ENCODE data around the gene MYH16. TPM values are rescaled to one million over a fixed set of nuclear protein-coding genes. Genes with fewer than 3 reads are reported as not detected.
"Not testable (repeated sequence)": the region's sequence is repeated elsewhere in the genome, so short reads cannot be mapped to it uniquely, and the experiment has no call there.

MYH16 gene
- not detected in 2 replicates for total RNA-seq (ENCODE audit: low replicate concordance)

DNA sequence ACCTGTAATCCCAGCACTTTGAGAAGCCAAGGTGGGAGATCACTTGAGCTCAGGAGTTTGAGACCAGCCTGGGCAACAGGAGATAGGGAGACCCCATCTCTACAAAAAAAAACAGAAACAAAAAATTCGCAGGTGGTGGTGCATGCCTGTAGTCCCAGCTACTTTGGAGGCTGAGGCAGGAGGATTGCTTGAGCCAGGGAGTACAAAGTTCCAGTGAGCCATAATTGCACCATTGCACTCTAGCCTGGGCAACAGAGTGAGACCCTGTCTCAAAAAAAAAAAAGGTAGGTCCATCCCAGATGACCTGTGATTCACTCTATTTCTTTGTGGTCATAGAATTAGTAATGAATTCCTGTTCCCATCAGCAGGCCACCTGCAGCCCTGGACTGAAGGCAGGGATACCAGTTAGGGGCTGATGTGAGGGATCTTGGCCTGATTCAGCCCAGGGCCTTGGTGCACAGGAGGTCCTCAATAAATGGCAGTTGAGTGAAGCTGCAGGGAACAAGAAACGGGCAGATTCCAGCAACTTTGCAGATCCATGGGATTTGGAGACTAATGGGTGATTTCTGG, at the start of gene MYH16:
Gene MYH16, plus strand, starts transcription at position 364 of the 570 bp plus-strand sequence.
- H3K4me1 Mint-ChIP-seq, result no peaks in the 10 kb centered on the region
- Histone ChIP-seq H2AFZ (replicated peaks) (no peak within 1 kb of the TSS), H3K36me3 (no peaks in the 10 kb centered on the region), H3K4me1 (no peaks in the 10 kb centered on the region), H3K27ac (no peak within 1 kb of the TSS), H4K20me1 (ENCODE audit: low read depth) (no peaks in the 10 kb centered on the region), H3K4me2 (no peak within 1 kb of the TSS), H3F3A (ENCODE audit: low read depth) (no peaks in the 10 kb centered on the region), H3K79me2 (ENCODE audit: low read depth) (no peaks in the 10 kb centered on the region), H3K4me3 (no peak within 1 kb of the TSS), H3K9me3 (ENCODE audit: low read depth) (no peaks in the 10 kb centered on the region), H3K9ac (no peak within 1 kb of the TSS), H3K27me3 (no peaks in the 10 kb centered on the region)
- TF ChIP-seq, protein P1, sequence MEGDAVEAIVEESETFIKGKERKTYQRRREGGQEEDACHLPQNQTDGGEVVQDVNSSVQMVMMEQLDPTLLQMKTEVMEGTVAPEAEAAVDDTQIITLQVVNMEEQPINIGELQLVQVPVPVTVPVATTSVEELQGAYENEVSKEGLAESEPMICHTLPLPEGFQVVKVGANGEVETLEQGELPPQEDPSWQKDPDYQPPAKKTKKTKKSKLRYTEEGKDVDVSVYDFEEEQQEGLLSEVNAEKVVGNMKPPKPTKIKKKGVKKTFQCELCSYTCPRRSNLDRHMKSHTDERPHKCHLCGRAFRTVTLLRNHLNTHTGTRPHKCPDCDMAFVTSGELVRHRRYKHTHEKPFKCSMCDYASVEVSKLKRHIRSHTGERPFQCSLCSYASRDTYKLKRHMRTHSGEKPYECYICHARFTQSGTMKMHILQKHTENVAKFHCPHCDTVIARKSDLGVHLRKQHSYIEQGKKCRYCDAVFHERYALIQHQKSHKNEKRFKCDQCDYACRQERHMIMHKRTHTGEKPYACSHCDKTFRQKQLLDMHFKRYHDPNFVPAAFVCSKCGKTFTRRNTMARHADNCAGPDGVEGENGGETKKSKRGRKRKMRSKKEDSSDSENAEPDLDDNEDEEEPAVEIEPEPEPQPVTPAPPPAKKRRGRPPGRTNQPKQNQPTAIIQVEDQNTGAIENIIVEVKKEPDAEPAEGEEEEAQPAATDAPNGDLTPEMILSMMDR (IDR thresholded peaks at IDR 0.05), result no peak
- TF ChIP-seq EZH2phosphoT487 (IDR thresholded peaks at IDR 0.05) (no peak), EZH2 (IDR thresholded peaks at IDR 0.05) (no peak)
- no peak within 1 kb of the TSS for H3K4me3 Mint-ChIP-seq
- H3K27ac Mint-ChIP-seq, result no peak within 1 kb of the TSS
- DNase-seq (ENCODE audit: low spot score), result no peak
- H3K9me3 Mint-ChIP-seq, result no peaks in the 10 kb centered on the region
- H3K36me3 Mint-ChIP-seq, result no peaks in the 10 kb centered on the region
- no peaks in the 10 kb centered on the region for H3K27me3 Mint-ChIP-seq (ENCODE audit: insufficient read depth, low read depth)

DNA sequence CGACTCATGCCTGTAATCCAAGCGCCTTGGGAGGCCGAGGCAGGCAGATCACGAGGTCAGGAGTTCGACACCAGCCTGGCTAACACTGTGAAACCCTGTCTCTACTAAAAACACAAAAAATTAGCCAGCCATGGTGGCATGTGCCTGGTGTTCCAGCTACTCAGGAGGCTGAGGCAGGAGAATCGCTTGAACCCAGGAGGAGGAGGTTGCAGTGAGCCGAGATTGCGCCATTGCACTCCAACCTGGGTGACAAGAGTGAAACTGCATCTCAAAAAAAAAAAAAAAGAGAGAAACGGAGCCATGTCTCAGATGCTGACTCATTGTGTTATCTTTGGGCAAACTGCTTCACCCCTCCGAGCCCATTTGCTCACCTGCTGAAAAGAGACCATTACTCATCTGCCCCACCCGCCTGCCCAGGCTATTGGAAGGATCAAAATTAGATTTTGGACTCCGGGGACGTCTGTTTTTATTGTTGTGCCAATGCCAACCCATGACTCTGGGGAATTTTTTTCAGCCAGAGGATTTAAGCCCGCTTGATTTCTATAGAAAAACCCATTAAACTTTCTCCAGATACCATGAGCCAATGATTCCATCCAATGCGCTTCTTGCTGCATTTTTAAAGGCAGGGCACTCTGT, 48.3 kb upstream of the MYH16 start:
- H3K27ac ChIP-seq; H3F3A ChIP-seq (ENCODE audit: low read depth); DNase-seq (ENCODE audit: low spot score); H2AFZ ChIP-seq (replicated peaks); H3K27me3 ChIP-seq; H3K9me3 Mint-ChIP-seq; H3K4me1 Mint-ChIP-seq; H3K9me3 ChIP-seq (ENCODE audit: low read depth); H3K4me2 ChIP-seq; H3K4me3 Mint-ChIP-seq; H4K20me1 ChIP-seq (ENCODE audit: low read depth); H3K4me3 ChIP-seq; H3K36me3 ChIP-seq; H3K27ac Mint-ChIP-seq; H3K36me3 Mint-ChIP-seq; H3K9ac ChIP-seq; H3K4me1 ChIP-seq; H3K79me2 ChIP-seq (ENCODE audit: low read depth): not testable (repeated sequence)
- H3K27me3 Mint-ChIP-seq (ENCODE audit: insufficient read depth, low read depth), result peaks cover 12% of the 10 kb centered on the region

DNA sequence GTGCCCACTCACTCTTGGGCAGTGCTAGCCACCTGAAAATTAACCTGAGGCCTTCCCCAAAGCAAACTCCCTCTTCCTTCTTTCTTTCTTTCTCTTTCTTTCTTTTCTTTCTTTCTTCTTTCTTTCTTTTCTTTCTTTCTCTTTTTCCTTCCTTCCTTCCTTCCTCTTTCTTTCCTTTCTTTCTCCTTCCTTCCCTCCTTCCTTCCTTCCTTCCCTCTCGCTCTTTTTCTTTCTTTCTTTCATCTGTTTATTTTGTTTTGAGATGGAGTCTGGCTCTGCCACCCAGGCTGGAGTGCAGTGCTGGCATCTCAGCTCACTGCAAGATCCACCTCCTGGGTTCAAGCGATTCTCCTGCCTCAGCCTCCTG, 47.8 kb upstream of the MYH16 start:
- H2AFZ ChIP-seq (replicated peaks), result no peak overlapping the region
- H3K9ac ChIP-seq, result no peak overlapping the region
- Mint-ChIP-seq H3K27me3 (ENCODE audit: insufficient read depth, low read depth) (peaks cover 12% of the 10 kb centered on the region), H3K27ac (no peak overlapping the region), H3K4me1 (no peaks in the 10 kb centered on the region), H3K4me3 (no peak overlapping the region), H3K9me3 (no peaks in the 10 kb centered on the region), H3K36me3 (no peaks in the 10 kb centered on the region)
- H4K20me1 ChIP-seq (ENCODE audit: low read depth), result no peaks in the 10 kb centered on the region
- H3K4me3 ChIP-seq, result no peak overlapping the region
- H3K9me3 ChIP-seq (ENCODE audit: low read depth), result no peaks in the 10 kb centered on the region
- no peak overlapping the region for H3K27ac ChIP-seq
- H3K36me3 ChIP-seq, result no peaks in the 10 kb centered on the region
- H3K79me2 ChIP-seq (ENCODE audit: low read depth), result no peaks in the 10 kb centered on the region
- TF ChIP-seq, protein P1 (IDR thresholded peaks at IDR 0.05), result no peak
- TF ChIP-seq EZH2 (IDR thresholded peaks at IDR 0.05) (no peak), EZH2phosphoT487 (IDR thresholded peaks at IDR 0.05) (no peak)
- H3F3A ChIP-seq (ENCODE audit: low read depth), result no peaks in the 10 kb centered on the region
- no peak for DNase-seq (ENCODE audit: low spot score)
- no peaks in the 10 kb centered on the region for H3K27me3 ChIP-seq
- no peak overlapping the region for H3K4me2 ChIP-seq
- no peaks in the 10 kb centered on the region for H3K4me1 ChIP-seq

DNA sequence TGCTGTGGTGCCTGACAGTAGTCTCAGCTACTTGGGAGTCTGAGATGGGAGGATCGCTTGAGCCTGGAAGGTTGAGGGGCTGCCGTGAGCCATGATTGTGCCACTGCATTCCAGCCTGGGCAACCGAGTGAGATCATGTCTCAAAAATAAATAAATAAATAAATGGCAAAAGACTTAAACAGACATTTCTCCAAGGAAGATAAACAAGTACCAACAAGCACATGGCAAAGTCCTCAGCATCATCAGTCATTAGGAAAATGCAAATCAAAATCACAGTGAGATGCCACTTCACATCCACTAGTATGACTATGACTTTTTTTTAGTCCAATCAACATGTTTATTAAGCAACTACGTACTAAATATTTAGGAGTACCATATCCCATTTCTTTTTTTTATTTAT, 43.4 kb upstream of the MYH16 start:
- Histone ChIP-seq H3K36me3 (no peaks in the 10 kb centered on the region), H3K4me2 (no peak overlapping the region), H2AFZ (replicated peaks) (no peak overlapping the region), H3K9ac (no peak overlapping the region), H3F3A (ENCODE audit: low read depth) (no peaks in the 10 kb centered on the region), H3K4me3 (no peak overlapping the region), H3K4me1 (no peaks in the 10 kb centered on the region), H4K20me1 (ENCODE audit: low read depth) (no peaks in the 10 kb centered on the region), H3K27me3 (no peaks in the 10 kb centered on the region), H3K79me2 (ENCODE audit: low read depth) (no peaks in the 10 kb centered on the region), H3K9me3 (ENCODE audit: low read depth) (no peaks in the 10 kb centered on the region), H3K27ac (no peak overlapping the region)
- no peak for DNase-seq (ENCODE audit: low spot score)
- H3K9me3 Mint-ChIP-seq, result no peaks in the 10 kb centered on the region
- H3K4me3 Mint-ChIP-seq, result no peak overlapping the region
- peaks cover 13% of the 10 kb centered on the region for H3K27me3 Mint-ChIP-seq (ENCODE audit: insufficient read depth, low read depth)
- H3K27ac Mint-ChIP-seq, result no peak overlapping the region
- no peaks in the 10 kb centered on the region for H3K36me3 Mint-ChIP-seq
- TF ChIP-seq EZH2phosphoT487 (IDR thresholded peaks at IDR 0.05) (no peak), EZH2 (IDR thresholded peaks at IDR 0.05) (no peak)
- TF ChIP-seq, protein P1 (IDR thresholded peaks at IDR 0.05), result no peak
- no peaks in the 10 kb centered on the region for H3K4me1 Mint-ChIP-seq
